ENCODE measurements around the gene AXIN2.
"Not testable (repeated sequence)": the region's sequence is repeated elsewhere in the genome, so short reads cannot be mapped to it uniquely, and the experiment has no call there.

The AXIN2 gene

GRCh38 chr17:65535777-65536572 is 25.5 kb downstream of the AXIN2 start:
- DNase-seq = no peak

- no peak for DNase-seq
Observed at GRCh38 chr17:65533852-65534457, 27.5 kb downstream of the AXIN2 start.

GRCh38 chr17:65533056-65533745 is 28.2 kb downstream of the AXIN2 start:
- no peak for DNase-seq

- DNase-seq = no peak
Observed at GRCh38 chr17:65532101-65532890, 29.2 kb downstream of the AXIN2 start.

GRCh38 chr17:65531256-65532100 is 30.0 kb downstream of the AXIN2 start:
- no peak for DNase-seq

GRCh38 chr17:65530523-65531255 is 30.8 kb downstream of the AXIN2 start:
- no peak for DNase-seq

- DNase-seq = no peak
Observed at GRCh38 chr17:65529761-65530522, 31.5 kb downstream of the AXIN2 start.

- DNase-seq = no peak
Observed at GRCh38 chr17:65529040-65529633, 32.3 kb downstream of the AXIN2 start.

- no peak for DNase-seq
Observed at GRCh38 chr17:65527857-65528591, 33.4 kb downstream of the AXIN2 start.

GRCh38 chr17:65527381-65527780 is 34.1 kb downstream of the AXIN2 start:
- no peak for DNase-seq

GRCh38 chr17:65526854-65527253 is 34.6 kb downstream of the AXIN2 start:
- not testable (repeated sequence) for DNase-seq

GRCh38 chr17:65523853-65524664 is 37.4 kb downstream of the AXIN2 start:
- DNase-seq = no peak

- DNase-seq = no peak
Observed at GRCh38 chr17:65523411-65523810, 38.0 kb downstream of the AXIN2 start.

- DNase-seq = no peak
Observed at GRCh38 chr17:65522751-65523404, 38.6 kb downstream of the AXIN2 start.

- no peak for DNase-seq
Observed at GRCh38 chr17:65519462-65519861, 42.0 kb downstream of the AXIN2 start.

- no peak for DNase-seq
Observed at GRCh38 chr17:65518256-65518655, 43.2 kb downstream of the AXIN2 start.

GRCh38 chr17:65515959-65516948 is 45.2 kb downstream of the AXIN2 start:
- no peak for DNase-seq

All from activated effector memory CD4-positive, alpha-beta T cell treated with Interleukin-2 at 50 U/mL for 16 hours (primary cell).